H1 (cell line): ENCODE data around the gene SLC16A2. TPM values are rescaled to one million over a fixed set of nuclear protein-coding genes. Genes with fewer than 3 reads are reported as not detected.
A peak's percentile ranks its signal among the peaks of the same experiment; 100 is the strongest.

Experiments
- CTCF ChIA-PET: fragments of 300-600 bp; sonication (Branson Sonifier 250); formaldehyde crosslinking; loops from one replicate; lab custom pipeline; 2021; ENCODE audit not compliant: partially characterized antibody; lab: Charles Lee
- POLR2A ChIA-PET: fragments of 300-600 bp; sonication (Branson Sonifier 250); formaldehyde crosslinking; loops from one replicate; lab custom pipeline; 2021; ENCODE audit warnings: inconsistent platforms; ENCODE audit not compliant: partially characterized antibody; lab: Charles Lee
- DNase-seq, 2 experiments: peaks; one replicate each; pipeline versions ENCODE4 v3.0.0 to v3.0.0-alpha.2; 2010 to 2022; ENCODE audit warnings: low spot score in 2 of 2, low read depth in 1 of 2, mixed read lengths in 1 of 2
- FAIRE-seq: peaks from 2 replicates; lab custom pipeline; 2011; peaks lifted over from hg19 to GRCh38; lab: Jason Lieb, UNC
- H2AFZ ChIP-seq: 2 replicates; pipeline ENCODE4 v1.8.1; 2012; ENCODE audit warnings: low read length, inconsistent platforms
- H2AK5ac ChIP-seq: 2 replicates; pipeline ENCODE4 v1.6.1; 2013; ENCODE audit warnings: low read depth, low read length
- H2BK120ac ChIP-seq: replicated peaks from 2 replicates; pipeline ENCODE3; 2013; ENCODE audit warnings: low read depth, low read length, inconsistent platforms
- H2BK12ac ChIP-seq: 2 replicates; pipeline ENCODE4 v1.6.1; 2013; ENCODE audit warnings: low read depth, low read length
- H2BK15ac ChIP-seq: 2 replicates; pipeline ENCODE4 v1.6.1; 2013; ENCODE audit warnings: low read length
- H2BK20ac ChIP-seq: 2 replicates; pipeline ENCODE4 v1.6.1; 2013; ENCODE audit warnings: low read length
- H2BK5ac ChIP-seq: 2 replicates; pipeline ENCODE4 v1.6.1; 2013; ENCODE audit warnings: low read depth, low read length
- H3K14ac ChIP-seq: 2 replicates; pipeline ENCODE4 v1.6.1; 2013; ENCODE audit warnings: inconsistent platforms; ENCODE audit not compliant: insufficient read length
- H3K18ac ChIP-seq: 2 replicates; pipeline ENCODE4 v1.6.1; 2013; ENCODE audit warnings: low read length; ENCODE audit errors: extremely low read depth
- H3K23ac ChIP-seq: 2 replicates; pipeline ENCODE4 v1.6.1; 2013; ENCODE audit warnings: inconsistent platforms; ENCODE audit not compliant: insufficient read length
- H3K23me2 ChIP-seq: 2 replicates; pipeline ENCODE4 v1.6.1; 2013; ENCODE audit warnings: low read depth, low read length
- H3K27ac ChIP-seq: 2 replicates; pipeline ENCODE4 v1.6.1; 2011; ENCODE audit warnings: low read depth, low read length, inconsistent platforms
- H3K27me3 ChIP-seq, 4 experiments: replicated peaks in 1 of 4; 1 replicate in 1 of 4; 2 replicates in 3 of 4; pipeline versions ENCODE4 v1.6.1 to v1.8.1; 2011 to 2013; ENCODE audit warnings: low read length in 3 of 4, mild to moderate bottlenecking in 3 of 4, inconsistent platforms in 2 of 4, mixed read lengths in 2 of 4, moderate library complexity in 1 of 4; ENCODE audit not compliant: control insufficient read depth in 3 of 4, insufficient read depth in 3 of 4; ENCODE audit errors: extremely low read depth in 1 of 4
- H3K36me3 ChIP-seq, 4 experiments: 2 replicates each; pipeline versions ENCODE4 v1.6.1 to v1.8.1; 2011 to 2013; ENCODE audit warnings: mild to moderate bottlenecking in 4 of 4, low read length in 3 of 4, moderate library complexity in 2 of 4, control low read depth in 1 of 4, inconsistent platforms in 1 of 4; ENCODE audit not compliant: insufficient read depth in 4 of 4, control insufficient read depth in 2 of 4
- H3K4ac ChIP-seq: replicated peaks from 2 replicates; pipeline ENCODE3; 2013; ENCODE audit warnings: low read length, low read depth, mixed read lengths, inconsistent platforms; ENCODE audit not compliant: insufficient read length
- H3K4me1 ChIP-seq, 4 experiments: replicated peaks in 1 of 4; 1 replicate in 1 of 4; 2 replicates in 3 of 4; pipeline versions ENCODE4 v1.6.1 to v1.8.1; 2011 to 2013; ENCODE audit warnings: low read length in 3 of 4, inconsistent platforms in 2 of 4, mixed read lengths in 1 of 4; ENCODE audit not compliant: insufficient read depth in 4 of 4, control insufficient read depth in 3 of 4
- H3K4me2 ChIP-seq, 2 experiments: 2 replicates each; pipeline versions ENCODE4 v1.6.1 to v1.8.1; 2011 to 2013; ENCODE audit warnings: low read depth in 2 of 2, low read length in 2 of 2, control low read depth in 1 of 2, inconsistent platforms in 1 of 2, mild to moderate bottlenecking in 1 of 2; ENCODE audit not compliant: insufficient read depth in 1 of 2
- H3K4me3 ChIP-seq, 4 experiments: fragments of 200-600, 300-600 bp in 1 of 4; sonication (generic), shearing (Covaris generic), sonication (Bioruptor Twin) in 1 of 4; 2 replicates each; pipeline versions ENCODE4 v1.5.1 to v1.8.1; 2011 to 2016; ENCODE audit warnings: low read length in 4 of 4, low read depth in 3 of 4, control low read depth in 2 of 4, inconsistent platforms in 2 of 4, mild to moderate bottlenecking in 2 of 4, mixed read lengths in 1 of 4, moderate library complexity in 1 of 4; ENCODE audit not compliant: insufficient read depth in 2 of 4; ENCODE audit errors: extremely low read depth in 1 of 4
- H3K56ac ChIP-seq: replicated peaks from 2 replicates; pipeline ENCODE3; 2013; ENCODE audit warnings: low read depth, mild to moderate bottlenecking, mixed read lengths, low read length, inconsistent platforms; ENCODE audit not compliant: insufficient read length
- H3K79me1 ChIP-seq: 2 replicates; pipeline ENCODE4 v1.6.1; 2013; ENCODE audit warnings: low read depth, low read length, control low read depth
- H3K79me2 ChIP-seq, 2 experiments: 2 replicates each; pipeline versions ENCODE4 v1.6.1 to v1.8.1; 2012 to 2013; ENCODE audit warnings: low read length in 2 of 2, mild to moderate bottlenecking in 2 of 2, inconsistent platforms in 1 of 2; ENCODE audit not compliant: insufficient read depth in 2 of 2, control insufficient read depth in 1 of 2
- H3K9ac ChIP-seq, 4 experiments: replicated peaks in 1 of 4; 1 replicate in 1 of 4; 2 replicates in 3 of 4; pipeline versions ENCODE4 v1.6.1 to v1.8.1; 2011 to 2013; ENCODE audit warnings: low read depth in 3 of 4, low read length in 3 of 4, control low read depth in 2 of 4, mild to moderate bottlenecking in 2 of 4, moderate library complexity in 2 of 4, inconsistent platforms in 1 of 4; ENCODE audit errors: extremely low read depth in 1 of 4
- H3K9me3 ChIP-seq, 2 experiments: 2 replicates each; pipeline versions ENCODE4 v1.6.1 to v1.8.1; 2012 to 2013; ENCODE audit warnings: mild to moderate bottlenecking in 2 of 2, moderate library complexity in 2 of 2, control low read depth in 1 of 2, inconsistent platforms in 1 of 2, low read depth in 1 of 2, low read length in 1 of 2, mixed read lengths in 1 of 2; ENCODE audit not compliant: insufficient read depth in 2 of 2
- H4K20me1 ChIP-seq, 2 experiments: replicated peaks in 1 of 2; 2 replicates each; pipeline versions ENCODE3 to v1.8.1; 2011 to 2013; ENCODE audit warnings: inconsistent platforms in 2 of 2, low read length in 2 of 2, mild to moderate bottlenecking in 1 of 2; ENCODE audit not compliant: insufficient read depth in 2 of 2, control insufficient read depth in 1 of 2
- H4K5ac ChIP-seq: 2 replicates; pipeline ENCODE4 v1.6.1; 2013; ENCODE audit warnings: low read length, low read depth, mixed read lengths, inconsistent platforms; ENCODE audit not compliant: insufficient read length
- H4K8ac ChIP-seq: 2 replicates; pipeline ENCODE4 v1.8.0; 2013; ENCODE audit warnings: mild to moderate bottlenecking, moderate library complexity, low read length, inconsistent platforms; ENCODE audit not compliant: insufficient read depth; ENCODE audit errors: extremely low read depth
- H4K91ac ChIP-seq: replicated peaks from 2 replicates; pipeline ENCODE3; 2013; ENCODE audit warnings: low read length, mixed read lengths, inconsistent platforms; ENCODE audit not compliant: insufficient read length
- ATF2 ChIP-seq: IDR thresholded peaks from 2 replicates; pipeline ENCODE4 v1.6.1; 2012; ENCODE audit warnings: low read length, inconsistent platforms
- BCL11A ChIP-seq, 2 experiments: IDR thresholded peaks; one replicate each; pipeline ENCODE4 v1.6.1; 2011; ENCODE audit warnings: low read depth in 2 of 2, low read length in 2 of 2, mild to moderate bottlenecking in 2 of 2
- CBX8 ChIP-seq: fragments of 300-800, 300-1000 bp; sonication (generic); IDR thresholded peaks from 2 replicates; pipeline ENCODE4 v1.7.1; 2016; ENCODE audit warnings: low read depth, low read length, borderline replicate concordance
- E2F6 ChIP-seq: IDR thresholded peaks from 2 replicates; pipeline ENCODE4 v1.6.1; 2012; ENCODE audit warnings: inconsistent platforms
- EZH2 ChIP-seq: fragments of 200-600 bp; sonication (generic); IDR thresholded peaks from 2 replicates; pipeline ENCODE4 v1.7.1; 2012; ENCODE audit warnings: low read depth, mild to moderate bottlenecking, moderate library complexity, low read length, inconsistent platforms; ENCODE audit not compliant: severe bottlenecking
- FOSL1 ChIP-seq: IDR thresholded peaks from 2 replicates; pipeline ENCODE4 v1.6.1; 2011; ENCODE audit warnings: mild to moderate bottlenecking, low read depth, low read length, moderate library complexity; ENCODE audit not compliant: insufficient read depth
- GTF2F1 ChIP-seq: IDR thresholded peaks from 2 replicates; pipeline ENCODE4 v1.6.1; 2012; ENCODE audit warnings: low read depth, low read length, improper control_type of control experiment, borderline replicate concordance
- HDAC6 ChIP-seq: IDR thresholded peaks from one replicate; pipeline ENCODE4 v1.7.1; 2012; ENCODE audit warnings: low read depth, mild to moderate bottlenecking, inconsistent platforms, low read length, moderate library complexity
- KDM5A ChIP-seq: fragments of 200-600 bp; IDR thresholded peaks from 2 replicates; pipeline ENCODE4 v1.7.1; 2012; ENCODE audit warnings: mild to moderate bottlenecking, low read length, inconsistent platforms, mixed read lengths
- POLR2A ChIP-seq, 2 experiments: IDR thresholded peaks; 1 replicate in 1 of 2; 2 replicates in 1 of 2; pipeline ENCODE4 v1.6.1; 2011; ENCODE audit warnings: low read depth in 2 of 2, low read length in 2 of 2, mild to moderate bottlenecking in 2 of 2; ENCODE audit errors: control extremely low read depth in 1 of 2
- SIRT6 ChIP-seq: IDR thresholded peaks from one replicate; pipeline ENCODE4 v1.7.1; 2012; ENCODE audit warnings: low read length, inconsistent platforms
- SIX5 ChIP-seq: IDR thresholded peaks from 2 replicates; pipeline ENCODE4 v1.6.1; 2011; ENCODE audit warnings: mild to moderate bottlenecking, low read depth, low read length
- SUZ12 ChIP-seq: fragments of 200-600 bp; sonication (generic); IDR thresholded peaks from 2 replicates; pipeline ENCODE4 v1.6.1; 2012; ENCODE audit warnings: mild to moderate bottlenecking, inconsistent platforms, low read length, moderate library complexity, mixed read lengths
- WGBS, 2 experiments: shearing (Covaris generic) in 1 of 2; methylation state at CpG; one replicate each; pipeline versions ENCODE4 v1.1.6 to v1.1.7; 2013 to 2015; ENCODE audit warnings: low lambda C conversion rate in 2 of 2, mixed read lengths in 2 of 2, inconsistent platforms in 1 of 2, low coverage in 1 of 2, missing lambda C conversion rate in 1 of 2; ENCODE audit not compliant: insufficient replicate concordance in 2 of 2, insufficient coverage in 1 of 2, insufficient read length in 1 of 2; ENCODE audit errors: extremely low coverage in 1 of 2, missing lambda C conversion rate in 1 of 2; 5-methylcytosine and 5-hydroxymethylcytosine counted together
- polyA plus RNA-seq, 7 experiments: library from polyadenylated mRNA; depleted of rRNA in 3 of 7; stranded (reverse) in 5 of 7; unstranded in 2 of 7; fragments of >200 nt in 5 of 7; fragments of 200-250 nt in 2 of 7; gene quantifications; 1 replicate in 5 of 7; 2 replicates in 1 of 7; 4 replicates in 1 of 7; pipeline versions ENCODE4 v1.2.1 to v1.2.3, GENCODE V29; 2011 to 2013; ENCODE audit warnings: missing spikeins in 2 of 7, mixed read lengths in 2 of 7
- total RNA-seq: library from RNA; stranded (reverse); fragmentation: NEBNext Ultra II Directional; extraction: Animal tissue kit (Norgen Biotek cat#: 25700); gene quantifications from 2 replicates; pipeline ENCODE4 v1.2.1, GENCODE V29; 2021

SLC16A2 gene
- total and polyA plus RNA-seq, 2 of the 8 experiments (the other 6 are each of a cell fraction or from before 2014, with no cell fraction given): 24.4 to 32.2 TPM

GRCh38 chrX:74377282-74377681, 44.0 kb upstream of the SLC16A2 start:
- Histone ChIP-seq H4K8ac (no peak overlapping the region), H3K23me2 (no peaks in the 10 kb centered on the region), H2BK120ac (no peak overlapping the region), H3K9me3 (no peaks in the 10 kb centered on the region), H3K4me2 (no peak overlapping the region), H3K4me1 (no peaks in the 10 kb centered on the region), H3K79me2 (no peaks in the 10 kb centered on the region), H3K4me3 (no peak overlapping the region), H3K9ac (no peak overlapping the region), H3K79me1 (no peaks in the 10 kb centered on the region), H2AK5ac (no peak overlapping the region), H3K27ac (no peak overlapping the region), H3K4ac (no peak overlapping the region), H3K27me3 (no peaks in the 10 kb centered on the region), H3K56ac (no peak overlapping the region), H4K91ac (no peak overlapping the region), H2BK5ac (no peak overlapping the region), H2BK12ac (no peak overlapping the region), H3K23ac (no peak overlapping the region), H3K14ac (no peak overlapping the region), H3K18ac (no peak overlapping the region), H3K36me3 (no peaks in the 10 kb centered on the region), H4K20me1 (no peaks in the 10 kb centered on the region), H2BK15ac (no peak overlapping the region), H2AFZ (no peak overlapping the region), H2BK20ac (no peak overlapping the region), H4K5ac (no peak overlapping the region)
- POLR2A ChIA-PET: no interaction called here
- WGBS, 2 experiments: 88% methylated on average over 1 of the region's 1 CpG; no CpG with 5 or more reads in 1 of the 2 experiments
- FAIRE-seq (peak; percentile 89), DNase-seq (no peak)
- CTCF ChIA-PET: no interaction called here
- TF ChIP-seq ATF2 (no peak), POLR2A (IDR thresholded peaks at IDR 0.05; ENCODE audit: control extremely low read depth in 1 of 2, low read depth in 2 of 2, low read length in 2 of 2) (no peak), FOSL1 (no peak), HDAC6 (no peak), SUZ12 (no peak), KDM5A (no peak), E2F6 (no peak), GTF2F1 (no peak), SIRT6 (no peak), EZH2 (no peak), BCL11A (IDR thresholded peaks at IDR 0.05; ENCODE audit: low read depth in 2 of 2, low read length in 2 of 2) (no peak), SIX5 (no peak), CBX8 (no peak)
